Measurements from ENCODE around the gene CCDC38.

- TF ChIP-seq POLR2A (IDR thresholded peaks at IDR 0.05) = no peak
- TF ChIP-seq CTCF (IDR thresholded peaks at IDR 0.05) = no peak
Observed at GRCh38 chr12:95882080-95882479, 60.3 kb downstream of the CCDC38 start.
